Upper lobe of left lung (tissue), 6 donors: ENCODE results near the gene ASB4. TPM values are rescaled to one million over a fixed set of nuclear protein-coding genes. Genes with fewer than 3 reads are reported as not detected.
A peak's percentile ranks its signal among the peaks of the same experiment; 100 is the strongest.

Experiments
- ATAC-seq, 2 donors: fragments of 200-7000 bp; cut with Tn5 transposase; one replicate each; pipeline ENCODE4 v1.9.1; 2022; ENCODE audit warnings: mild to moderate bottlenecking in 2 of 2, moderate library complexity in 2 of 2; ENCODE audit not compliant: low FRiP score in 2 of 2
- DNase-seq, 2 donors: peaks; one replicate each; pipeline ENCODE4 v3.0.0-alpha.2; 2019 to 2020
- H3K27ac ChIP-seq, 4 donors: fragments of 200-600 bp; sonication (generic); one replicate each; pipeline ENCODE4 v1.5.1; 2016 to 2019
- H3K27me3 ChIP-seq, 4 donors: fragments of 200-600 bp; sonication (generic); one replicate each; pipeline ENCODE4 v1.5.1; 2017 to 2019
- H3K36me3 ChIP-seq, 4 donors: fragments of 200-600 bp; sonication (generic); one replicate each; pipeline ENCODE4 v1.5.1; 2016 to 2019
- H3K4me1 ChIP-seq, 4 donors: fragments of 200-600 bp; sonication (generic); one replicate each; pipeline ENCODE4 v1.5.1; 2018 to 2019
- H3K4me3 ChIP-seq, 4 donors: fragments of 200-600 bp; sonication (generic); one replicate each; pipeline ENCODE4 v1.5.1; 2017 to 2019; ENCODE audit warnings: mild to moderate bottlenecking in 2 of 4, moderate library complexity in 1 of 4
- H3K9me3 ChIP-seq, 4 donors: fragments of 200-600 bp; sonication (generic); one replicate each; pipeline ENCODE4 v1.5.1; 2018 to 2019
- EP300 ChIP-seq, 4 donors: sonication (generic); formaldehyde crosslinking; IDR thresholded peaks; one replicate each; pipeline ENCODE4 v1.5.1; 2017; ENCODE audit warnings: antibody characterized with exemption in 4 of 4, control low read depth in 2 of 4
- POLR2A ChIP-seq, 4 donors: fragments of 450-650 bp; IDR thresholded peaks; one replicate each; pipeline ENCODE4 v1.5.1; 2016 to 2017; ENCODE audit warnings: antibody characterized with exemption in 4 of 4, mild to moderate bottlenecking in 2 of 4
- POLR2AphosphoS5 ChIP-seq, 2 donors: sonication (generic); formaldehyde crosslinking; IDR thresholded peaks; one replicate each; pipeline ENCODE4 v1.5.1; 2017; ENCODE audit warnings: antibody characterized with exemption in 2 of 2
- WGBS, 2 donors: methylation state at CpG; one replicate each; pipeline ENCODE4 v1.1.5; 2017 to 2018; 5-methylcytosine and 5-hydroxymethylcytosine counted together
- total RNA-seq, 6 donors: library from RNA; depleted of rRNA in 4 of 6; stranded (reverse); fragments of >200 nt in 4 of 6; gene quantifications; one replicate each; pipeline versions ENCODE4 v1.1.0 to v1.2.1, GENCODE V29; 2016 to 2021
- TF ChIP-seq, protein P1 (sequence below), 6 experiments: fragments of 450-650 bp in 4 of 6; fragments of 200-600 bp in 2 of 6; sonication (generic) in 2 of 6; IDR thresholded peaks; one replicate each; pipeline ENCODE4 v1.5.1; 2016 to 2019; ENCODE audit warnings: antibody characterized with exemption in 6 of 6
- donor health status: DM: no; HTN: no; CAD: no; lungs with moderate emphysema.
- donor health status: DM: no; HTN: yes; CAD: no; lungs with severe emphysema.

Gene ASB4
- total RNA-seq, 6 donors from 2014 or later: 0.20 to 2.4 (median 1.0) TPM; not detected in 1

DNA sequence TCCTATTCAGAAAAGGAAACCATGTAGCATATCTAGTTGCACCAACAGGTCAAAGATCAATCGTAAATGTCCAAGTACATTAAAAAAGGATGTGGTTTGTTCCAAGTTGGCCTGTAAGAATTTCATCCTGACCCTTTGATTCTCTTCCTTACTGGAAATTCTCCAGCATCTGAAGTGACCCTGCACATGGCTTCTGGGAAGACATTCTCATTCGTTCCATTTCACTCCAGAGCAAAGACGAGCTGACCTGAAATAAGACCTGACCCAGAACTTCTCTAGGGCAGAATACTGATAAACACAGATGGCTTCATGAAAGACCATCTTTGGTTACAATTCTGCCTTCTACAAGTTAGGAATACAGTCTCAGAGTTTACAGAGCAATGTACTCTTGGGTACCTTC lies 39.8 kb downstream of the ASB4 start:
- no peaks in the 10 kb centered on the region for H3K27me3 ChIP-seq
- no peaks in the 10 kb centered on the region for H3K36me3 ChIP-seq
- H3K9me3 ChIP-seq: no peaks in the 10 kb centered on the region
- WGBS, 2 donors: 16 to 21% methylated on average over 3 of the region's 3 CpGs
- H3K4me1 ChIP-seq: peaks cover 0 to 4% (median 1%) of the 10 kb centered on the region in 4 donors
- DNase-seq: no peak
- ATAC-seq: no peak
- H3K4me3 ChIP-seq: no peak overlapping the region
- H3K27ac ChIP-seq: no peak overlapping the region
- TF ChIP-seq POLR2AphosphoS5 (IDR thresholded peaks at IDR 0.05): peak in 1 of 2 donors; percentile 38
- TF ChIP-seq EP300 (IDR thresholded peaks at IDR 0.05): no peak

DNA sequence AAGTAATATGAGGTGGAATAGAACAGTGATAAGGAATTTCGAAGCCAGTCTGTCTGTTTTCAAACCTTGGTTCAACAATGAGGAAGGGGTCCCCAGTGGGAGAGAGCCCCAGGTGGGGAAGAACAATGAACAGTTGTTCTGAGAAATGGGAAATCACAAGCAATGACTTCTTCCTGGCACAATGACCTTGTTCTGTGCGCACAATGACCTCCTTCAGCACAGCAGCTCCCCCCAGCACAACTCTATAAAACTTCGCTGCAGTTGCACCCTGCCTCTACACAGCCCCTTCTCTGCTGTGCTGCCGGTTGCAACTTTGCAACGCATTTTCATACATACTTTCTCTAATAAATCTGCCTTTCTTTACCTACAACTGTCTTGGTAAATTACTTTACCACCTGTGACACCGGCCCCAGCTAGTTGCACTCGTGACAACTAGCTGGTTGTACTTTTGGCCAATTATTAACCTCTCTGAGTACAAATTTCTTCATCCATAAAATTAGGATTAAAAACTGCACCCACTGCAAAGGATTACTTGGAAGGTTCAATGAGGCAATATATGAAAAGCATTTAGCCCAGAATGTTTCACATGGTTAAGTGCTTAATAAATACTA lies 40.5 kb downstream of the ASB4 start:
- Histone ChIP-seq H3K4me3 (no peak overlapping the region), H3K9me3 (no peaks in the 10 kb centered on the region), H3K27me3 (no peaks in the 10 kb centered on the region), H3K4me1 (peaks cover 0 to 4% (median 1%) of the 10 kb centered on the region in 4 donors), H3K36me3 (no peaks in the 10 kb centered on the region), H3K27ac (no peak overlapping the region)
- TF ChIP-seq, protein P1, sequence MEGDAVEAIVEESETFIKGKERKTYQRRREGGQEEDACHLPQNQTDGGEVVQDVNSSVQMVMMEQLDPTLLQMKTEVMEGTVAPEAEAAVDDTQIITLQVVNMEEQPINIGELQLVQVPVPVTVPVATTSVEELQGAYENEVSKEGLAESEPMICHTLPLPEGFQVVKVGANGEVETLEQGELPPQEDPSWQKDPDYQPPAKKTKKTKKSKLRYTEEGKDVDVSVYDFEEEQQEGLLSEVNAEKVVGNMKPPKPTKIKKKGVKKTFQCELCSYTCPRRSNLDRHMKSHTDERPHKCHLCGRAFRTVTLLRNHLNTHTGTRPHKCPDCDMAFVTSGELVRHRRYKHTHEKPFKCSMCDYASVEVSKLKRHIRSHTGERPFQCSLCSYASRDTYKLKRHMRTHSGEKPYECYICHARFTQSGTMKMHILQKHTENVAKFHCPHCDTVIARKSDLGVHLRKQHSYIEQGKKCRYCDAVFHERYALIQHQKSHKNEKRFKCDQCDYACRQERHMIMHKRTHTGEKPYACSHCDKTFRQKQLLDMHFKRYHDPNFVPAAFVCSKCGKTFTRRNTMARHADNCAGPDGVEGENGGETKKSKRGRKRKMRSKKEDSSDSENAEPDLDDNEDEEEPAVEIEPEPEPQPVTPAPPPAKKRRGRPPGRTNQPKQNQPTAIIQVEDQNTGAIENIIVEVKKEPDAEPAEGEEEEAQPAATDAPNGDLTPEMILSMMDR (IDR thresholded peaks at IDR 0.05): no peak
- TF ChIP-seq POLR2A (IDR thresholded peaks at IDR 0.05) (no peak), EP300 (IDR thresholded peaks at IDR 0.05) (no peak), POLR2AphosphoS5 (IDR thresholded peaks at IDR 0.05) (no peak)
- 67 to 70% methylated on average over 7 of the region's 7 CpGs for WGBS, 2 donors
- DNase-seq (no peak), ATAC-seq (no peak)

DNA sequence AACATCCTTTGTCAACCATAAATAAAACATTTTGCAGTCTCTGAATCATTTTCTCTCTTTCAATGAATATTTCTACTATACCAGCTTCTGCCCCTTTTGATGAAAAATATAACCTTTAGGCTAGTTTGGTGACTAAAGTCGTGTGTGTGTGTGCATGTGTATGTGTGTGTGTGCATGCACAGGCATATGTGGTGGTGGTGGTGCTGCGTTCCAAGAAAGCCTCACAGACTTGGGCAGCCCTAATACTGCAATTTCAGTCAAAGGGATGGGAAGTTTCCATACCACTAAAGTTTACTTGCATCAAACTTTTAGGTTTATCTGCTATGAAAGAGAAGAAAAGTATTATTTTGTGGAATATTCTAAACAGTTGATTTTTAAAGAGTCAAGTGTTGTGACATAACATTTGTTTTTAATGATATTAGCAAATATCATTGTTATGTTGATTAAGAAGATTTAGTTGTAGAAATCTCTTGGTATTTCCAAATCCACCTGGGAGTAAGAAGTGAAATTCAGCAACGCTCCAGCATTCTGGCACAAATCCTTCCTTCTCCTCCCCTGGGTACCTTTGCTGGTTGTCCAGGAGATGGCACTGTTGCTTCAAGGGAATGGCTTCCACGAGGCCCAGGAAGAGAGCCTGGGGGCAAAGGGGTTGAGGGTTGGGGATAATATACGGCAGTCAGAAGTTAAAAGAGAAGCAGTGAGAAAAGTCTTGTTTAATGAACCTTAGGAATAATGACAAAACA lies 41.5 kb downstream of the ASB4 start:
- DNase-seq (peak in 1 of 2 donors; percentile 39), ATAC-seq (peak in 1 of 2 donors; percentile 85)
- H3K4me3 ChIP-seq: no peak overlapping the region
- no peak overlapping the region for H3K27ac ChIP-seq
- H3K9me3 ChIP-seq: no peaks in the 10 kb centered on the region
- no peaks in the 10 kb centered on the region for H3K36me3 ChIP-seq
- peaks cover 0 to 4% (median 1%) of the 10 kb centered on the region in 4 donors for H3K4me1 ChIP-seq
- TF ChIP-seq POLR2A (IDR thresholded peaks at IDR 0.05) (no peak), POLR2AphosphoS5 (IDR thresholded peaks at IDR 0.05) (no peak)
- TF ChIP-seq, protein P1 (IDR thresholded peaks at IDR 0.05): peak; percentile 64 to 82 (median 78)
- no peaks in the 10 kb centered on the region for H3K27me3 ChIP-seq
- 26 to 33% methylated on average over 5 of the region's 5 CpGs for WGBS, 2 donors

DNA sequence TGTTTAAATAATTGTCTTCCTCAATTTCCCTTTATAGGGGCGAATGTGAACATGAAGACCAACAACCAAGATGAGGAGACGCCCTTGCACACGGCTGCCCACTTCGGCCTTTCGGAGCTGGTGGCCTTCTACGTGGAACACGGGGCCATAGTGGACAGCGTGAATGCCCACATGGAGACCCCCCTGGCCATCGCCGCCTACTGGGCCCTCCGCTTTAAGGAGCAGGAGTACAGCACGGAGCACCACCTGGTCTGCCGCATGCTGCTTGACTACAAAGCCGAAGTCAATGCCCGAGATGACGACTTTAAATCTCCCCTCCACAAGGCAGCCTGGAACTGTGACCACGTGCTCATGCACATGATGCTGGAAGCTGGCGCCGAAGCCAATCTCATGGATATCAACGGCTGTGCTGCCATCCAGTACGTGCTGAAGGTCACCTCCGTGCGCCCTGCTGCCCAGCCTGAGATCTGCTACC lies 42.1 kb downstream of the ASB4 start:
- Histone ChIP-seq H3K27me3 (no peaks in the 10 kb centered on the region), H3K9me3 (no peaks in the 10 kb centered on the region), H3K36me3 (no peaks in the 10 kb centered on the region), H3K4me3 (no peak overlapping the region), H3K4me1 (peaks cover 0 to 4% (median 1%) of the 10 kb centered on the region in 4 donors), H3K27ac (no peak overlapping the region)
- 86 to 91% methylated on average over 13 to 19 of the region's 23 CpGs for WGBS, 2 donors
- ATAC-seq: no peak
- TF ChIP-seq POLR2A (IDR thresholded peaks at IDR 0.05): no peak
- TF ChIP-seq, protein P1 (IDR thresholded peaks at IDR 0.05): no peak
- TF ChIP-seq EP300 (IDR thresholded peaks at IDR 0.05): no peak
- TF ChIP-seq POLR2AphosphoS5 (IDR thresholded peaks at IDR 0.05): no peak
- DNase-seq: peak in 1 of 2 donors; percentile 35

DNA sequence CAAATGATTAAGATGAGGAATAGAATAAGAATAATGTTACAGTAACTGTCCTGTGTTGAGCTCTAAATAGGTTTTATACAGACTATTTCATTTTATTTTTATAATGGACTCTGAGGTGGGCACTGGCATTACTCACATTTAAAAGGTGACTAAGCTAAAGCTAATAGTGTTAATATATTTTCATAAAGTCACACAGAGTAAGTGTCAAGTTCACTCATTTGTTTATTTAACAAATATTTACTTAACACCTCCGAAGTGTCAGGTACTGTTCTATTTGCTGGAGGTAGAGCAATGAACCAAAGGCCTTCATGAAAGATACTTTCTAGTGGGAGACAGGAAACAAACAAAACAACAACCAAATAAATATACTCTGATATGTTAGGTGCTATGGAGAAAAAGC lies 44.0 kb downstream of the ASB4 start:
- Histone ChIP-seq H3K4me3 (no peak overlapping the region), H3K36me3 (no peaks in the 10 kb centered on the region), H3K27me3 (no peaks in the 10 kb centered on the region), H3K4me1 (peaks cover 0 to 4% (median 1%) of the 10 kb centered on the region in 4 donors), H3K27ac (no peak overlapping the region), H3K9me3 (no peaks in the 10 kb centered on the region)
- ATAC-seq (no peak), DNase-seq (no peak)
- WGBS, 2 donors: 66 to 77% methylated on average over 1 of the region's 1 CpG
- TF ChIP-seq EP300 (IDR thresholded peaks at IDR 0.05): no peak
- TF ChIP-seq POLR2AphosphoS5 (IDR thresholded peaks at IDR 0.05): no peak
- TF ChIP-seq, protein P1 (IDR thresholded peaks at IDR 0.05): no peak
- no peak for TF ChIP-seq POLR2A (IDR thresholded peaks at IDR 0.05)
